ENCODE data around the gene FXR1. TPM values are rescaled to one million over a fixed set of nuclear protein-coding genes. Genes with fewer than 3 reads are reported as not detected.
"Not testable (repeated sequence)": the region's sequence is repeated elsewhere in the genome, so short reads cannot be mapped to it uniquely, and the experiment has no call there.

Gene FXR1
- total and polyA plus RNA-seq, 4 donors = 136 to 188 (median 142) TPM

GRCh38 chr3:180970931-180971330, 58.5 kb downstream of the FXR1 start:
- H3K27me3 ChIP-seq (ENCODE audit: control insufficient read depth, insufficient read depth, low read length) = no peaks in the 10 kb centered on the region
- no peaks in the 10 kb centered on the region for H3K9me3 ChIP-seq (ENCODE audit: control insufficient read depth, insufficient read depth, low read length)
- H3K4me1 ChIP-seq (ENCODE audit: control insufficient read depth, insufficient read depth, low read length) = no peaks in the 10 kb centered on the region
- peaks cover 6% of the 10 kb centered on the region for H3K36me3 ChIP-seq (ENCODE audit: control insufficient read depth, insufficient read depth, low read length)
- DNase-seq (ENCODE audit: low read depth in 4 of 6, low spot score in 6 of 6) = no peak
- H3K27ac ChIP-seq (ENCODE audit: low read depth, low read length) = no peak overlapping the region
- H3K4me3 ChIP-seq (ENCODE audit: low read depth, low read length) = no peak overlapping the region
- no CpG with 5 or more reads among the region's 6 CpGs for WGBS (ENCODE audit: insufficient coverage)

- 100% methylated on average over 1 of the region's 2 CpGs for WGBS (ENCODE audit: insufficient coverage)
- DNase-seq (ENCODE audit: low read depth in 4 of 6, low spot score in 6 of 6) = no peak
- Histone ChIP-seq H3K4me1 (ENCODE audit: control insufficient read depth, insufficient read depth, low read length) (no peaks in the 10 kb centered on the region), H3K36me3 (ENCODE audit: control insufficient read depth, insufficient read depth, low read length) (peaks cover 6% of the 10 kb centered on the region), H3K9me3 (ENCODE audit: control insufficient read depth, insufficient read depth, low read length) (no peaks in the 10 kb centered on the region), H3K4me3 (ENCODE audit: low read depth, low read length) (no peak overlapping the region), H3K27me3 (ENCODE audit: control insufficient read depth, insufficient read depth, low read length) (no peaks in the 10 kb centered on the region), H3K27ac (ENCODE audit: low read depth, low read length) (no peak overlapping the region)
These were observed 61.1 kb downstream of the FXR1 start for GRCh38 chr3:180973543-180973942.

GRCh38 chr3:180974286-180974685, 61.8 kb downstream of the FXR1 start:
- Histone ChIP-seq H3K27ac (ENCODE audit: low read depth, low read length) (no peak overlapping the region), H3K4me1 (ENCODE audit: control insufficient read depth, insufficient read depth, low read length) (no peaks in the 10 kb centered on the region), H3K27me3 (ENCODE audit: control insufficient read depth, insufficient read depth, low read length) (no peaks in the 10 kb centered on the region), H3K4me3 (ENCODE audit: low read depth, low read length) (no peak overlapping the region), H3K36me3 (ENCODE audit: control insufficient read depth, insufficient read depth, low read length) (peaks cover 6% of the 10 kb centered on the region), H3K9me3 (ENCODE audit: control insufficient read depth, insufficient read depth, low read length) (no peaks in the 10 kb centered on the region)
- 95% methylated on average over 4 of the region's 6 CpGs for WGBS (ENCODE audit: insufficient coverage)
- no peak for DNase-seq (ENCODE audit: low read depth in 4 of 6, low spot score in 6 of 6)

- Histone ChIP-seq H3K27ac (ENCODE audit: low read depth, low read length) (no peak overlapping the region), H3K4me3 (ENCODE audit: low read depth, low read length) (no peak overlapping the region), H3K4me1 (ENCODE audit: control insufficient read depth, insufficient read depth, low read length) (no peaks in the 10 kb centered on the region), H3K27me3 (ENCODE audit: control insufficient read depth, insufficient read depth, low read length) (no peaks in the 10 kb centered on the region), H3K9me3 (ENCODE audit: control insufficient read depth, insufficient read depth, low read length) (no peaks in the 10 kb centered on the region), H3K36me3 (ENCODE audit: control insufficient read depth, insufficient read depth, low read length) (peaks cover 1% of the 10 kb centered on the region)
- DNase-seq (ENCODE audit: low read depth in 4 of 6, low spot score in 6 of 6) = no peak
These were observed 65.0 kb downstream of the FXR1 start for GRCh38 chr3:180977498-180977897.

- no peaks in the 10 kb centered on the region for H3K9me3 ChIP-seq (ENCODE audit: control insufficient read depth, insufficient read depth, low read length)
- H3K4me3 ChIP-seq (ENCODE audit: low read depth, low read length) = no peak overlapping the region
- H3K27ac ChIP-seq (ENCODE audit: low read depth, low read length) = no peak overlapping the region
- no peaks in the 10 kb centered on the region for H3K36me3 ChIP-seq (ENCODE audit: control insufficient read depth, insufficient read depth, low read length)
- no peak for DNase-seq (ENCODE audit: low read depth in 4 of 6, low spot score in 6 of 6)
- no peaks in the 10 kb centered on the region for H3K27me3 ChIP-seq (ENCODE audit: control insufficient read depth, insufficient read depth, low read length)
- H3K4me1 ChIP-seq (ENCODE audit: control insufficient read depth, insufficient read depth, low read length) = no peaks in the 10 kb centered on the region
These were observed 67.5 kb downstream of the FXR1 start for GRCh38 chr3:180979961-180980360.

- Histone ChIP-seq H3K4me1 (ENCODE audit: control insufficient read depth, insufficient read depth, low read length) (no peaks in the 10 kb centered on the region), H3K9me3 (ENCODE audit: control insufficient read depth, insufficient read depth, low read length) (no peaks in the 10 kb centered on the region), H3K36me3 (ENCODE audit: control insufficient read depth, insufficient read depth, low read length) (no peaks in the 10 kb centered on the region), H3K4me3 (ENCODE audit: low read depth, low read length) (no peak overlapping the region), H3K27ac (ENCODE audit: low read depth, low read length) (no peak overlapping the region), H3K27me3 (ENCODE audit: control insufficient read depth, insufficient read depth, low read length) (no peaks in the 10 kb centered on the region)
- DNase-seq (ENCODE audit: low read depth in 4 of 6, low spot score in 6 of 6) = no peak
These were observed 68.1 kb downstream of the FXR1 start for GRCh38 chr3:180980611-180981010.

- Histone ChIP-seq H3K36me3 (ENCODE audit: control insufficient read depth, insufficient read depth, low read length) (peaks cover 4% of the 10 kb centered on the region), H3K9me3 (ENCODE audit: control insufficient read depth, insufficient read depth, low read length) (no peaks in the 10 kb centered on the region), H3K27ac (ENCODE audit: low read depth, low read length) (no peak overlapping the region), H3K4me3 (ENCODE audit: low read depth, low read length) (no peak overlapping the region), H3K27me3 (ENCODE audit: control insufficient read depth, insufficient read depth, low read length) (no peaks in the 10 kb centered on the region), H3K4me1 (ENCODE audit: control insufficient read depth, insufficient read depth, low read length) (no peaks in the 10 kb centered on the region)
- no peak for DNase-seq (ENCODE audit: low read depth in 4 of 6, low spot score in 6 of 6)
- no CpG with 5 or more reads among the region's 2 CpGs for WGBS (ENCODE audit: insufficient coverage)
These were observed 69.4 kb downstream of the FXR1 start for GRCh38 chr3:180981912-180982311.

GRCh38 chr3:180983136-180983535, 70.7 kb downstream of the FXR1 start:
- 100% methylated on average over 1 of the region's 2 CpGs for WGBS (ENCODE audit: insufficient coverage)
- DNase-seq (ENCODE audit: low read depth in 4 of 6, low spot score in 6 of 6) = no peak
- Histone ChIP-seq H3K36me3 (ENCODE audit: control insufficient read depth, insufficient read depth, low read length) (peaks cover 4% of the 10 kb centered on the region), H3K4me3 (ENCODE audit: low read depth, low read length) (no peak overlapping the region), H3K27ac (ENCODE audit: low read depth, low read length) (no peak overlapping the region), H3K4me1 (ENCODE audit: control insufficient read depth, insufficient read depth, low read length) (no peaks in the 10 kb centered on the region), H3K9me3 (ENCODE audit: control insufficient read depth, insufficient read depth, low read length) (no peaks in the 10 kb centered on the region), H3K27me3 (ENCODE audit: control insufficient read depth, insufficient read depth, low read length) (no peaks in the 10 kb centered on the region)

- not testable (repeated sequence) for H3K4me1 ChIP-seq (ENCODE audit: control insufficient read depth, insufficient read depth, low read length); H3K36me3 ChIP-seq (ENCODE audit: control insufficient read depth, insufficient read depth, low read length); H3K27ac ChIP-seq (ENCODE audit: low read depth, low read length); H3K27me3 ChIP-seq (ENCODE audit: control insufficient read depth, insufficient read depth, low read length); H3K4me3 ChIP-seq (ENCODE audit: low read depth, low read length); H3K9me3 ChIP-seq (ENCODE audit: control insufficient read depth, insufficient read depth, low read length); DNase-seq (ENCODE audit: low read depth in 4 of 6, low spot score in 6 of 6)
- WGBS (ENCODE audit: insufficient coverage) = 96% methylated on average over 10 of the region's 10 CpGs
These were observed 73.9 kb downstream of the FXR1 start for GRCh38 chr3:180986366-180986765.

GRCh38 chr3:180987344-180987743, 74.9 kb downstream of the FXR1 start:
- H3K27ac ChIP-seq (ENCODE audit: low read depth, low read length) = no peak overlapping the region
- DNase-seq (ENCODE audit: low read depth in 4 of 6, low spot score in 6 of 6) = no peak
- no peaks in the 10 kb centered on the region for H3K27me3 ChIP-seq (ENCODE audit: control insufficient read depth, insufficient read depth, low read length)
- H3K4me3 ChIP-seq (ENCODE audit: low read depth, low read length) = no peak overlapping the region
- H3K36me3 ChIP-seq (ENCODE audit: control insufficient read depth, insufficient read depth, low read length) = peaks cover 4% of the 10 kb centered on the region
- H3K9me3 ChIP-seq (ENCODE audit: control insufficient read depth, insufficient read depth, low read length) = no peaks in the 10 kb centered on the region
- no CpG with 5 or more reads among the region's 2 CpGs for WGBS (ENCODE audit: insufficient coverage)
- peaks cover 5% of the 10 kb centered on the region for H3K4me1 ChIP-seq (ENCODE audit: control insufficient read depth, insufficient read depth, low read length)
